ENCODE data around the gene PDE6B. TPM values are rescaled to one million over a fixed set of nuclear protein-coding genes. Genes with fewer than 3 reads are reported as not detected.
"Not testable (repeated sequence)": the region's sequence is repeated elsewhere in the genome, so short reads cannot be mapped to it uniquely, and the experiment has no call there.

Gene PDE6B
- total RNA-seq, 1 experiment from 2014 or later, result not detected

GRCh38 chr4:635851-636627, 10.7 kb downstream of the PDE6B start:
- H3K4me3 ChIP-seq (ENCODE audit: low read length), result no peak overlapping the region
- H3K4me1 ChIP-seq (ENCODE audit: low read length), result no peaks in the 10 kb centered on the region
- no peaks in the 10 kb centered on the region for H4K20me1 ChIP-seq (ENCODE audit: insufficient read depth, low read depth, low read length)
- DNase-seq, result no peak
- no peaks in the 10 kb centered on the region for H3K27me3 ChIP-seq (ENCODE audit: low read length)
- H3K9me2 ChIP-seq (replicated peaks; ENCODE audit: insufficient read depth, low read length), result no peaks in the 10 kb centered on the region
- H3K79me2 ChIP-seq (ENCODE audit: low read length), result no peaks in the 10 kb centered on the region
- no peak overlapping the region for H2AFZ ChIP-seq (ENCODE audit: low read length)
- H3K27ac ChIP-seq (ENCODE audit: low read length), result no peak overlapping the region
- H3K9ac ChIP-seq (ENCODE audit: low read length), result no peak overlapping the region
- H3K36me3 ChIP-seq (ENCODE audit: insufficient read depth, low read length), result no peaks in the 10 kb centered on the region
- no peak overlapping the region for H3K4me2 ChIP-seq (ENCODE audit: low read depth, low read length, poor library complexity, severe bottlenecking)
- no peaks in the 10 kb centered on the region; the same call in 1 of the 2 replicates for H3K9me3 ChIP-seq (ENCODE audit: low read length)

GRCh38 chr4:636628-637159, 11.3 kb downstream of the PDE6B start:
- no peaks in the 10 kb centered on the region for H3K36me3 ChIP-seq (ENCODE audit: insufficient read depth, low read length)
- no peak overlapping the region for H2AFZ ChIP-seq (ENCODE audit: low read length)
- no peaks in the 10 kb centered on the region for H3K79me2 ChIP-seq (ENCODE audit: low read length)
- H3K27me3 ChIP-seq (ENCODE audit: low read length), result no peaks in the 10 kb centered on the region
- H3K4me3 ChIP-seq (ENCODE audit: low read length), result no peak overlapping the region
- H3K9me2 ChIP-seq (replicated peaks; ENCODE audit: insufficient read depth, low read length), result no peaks in the 10 kb centered on the region
- H3K9ac ChIP-seq (ENCODE audit: low read length), result no peak overlapping the region
- H3K4me1 ChIP-seq (ENCODE audit: low read length), result no peaks in the 10 kb centered on the region
- H3K4me2 ChIP-seq (ENCODE audit: low read depth, low read length, poor library complexity, severe bottlenecking), result no peak overlapping the region
- H3K27ac ChIP-seq (ENCODE audit: low read length), result no peak overlapping the region
- no peak for DNase-seq
- no peaks in the 10 kb centered on the region; the same call in 1 of the 2 replicates for H3K9me3 ChIP-seq (ENCODE audit: low read length)
- H4K20me1 ChIP-seq (ENCODE audit: insufficient read depth, low read depth, low read length), result no peaks in the 10 kb centered on the region

GRCh38 chr4:637536-638280, 12.3 kb downstream of the PDE6B start:
- Histone ChIP-seq H3K27me3 (ENCODE audit: low read length) (no peaks in the 10 kb centered on the region), H3K9me2 (replicated peaks; ENCODE audit: insufficient read depth, low read length) (no peaks in the 10 kb centered on the region), H4K20me1 (ENCODE audit: insufficient read depth, low read depth, low read length) (no peaks in the 10 kb centered on the region), H3K36me3 (ENCODE audit: insufficient read depth, low read length) (no peaks in the 10 kb centered on the region), H3K4me3 (ENCODE audit: low read length) (no peak overlapping the region), H3K9me3 (ENCODE audit: low read length) (no peaks in the 10 kb centered on the region), H3K9ac (ENCODE audit: low read length) (no peak overlapping the region), H3K27ac (ENCODE audit: low read length) (no peak overlapping the region), H3K79me2 (ENCODE audit: low read length) (no peaks in the 10 kb centered on the region), H2AFZ (ENCODE audit: low read length) (no peak overlapping the region), H3K4me2 (ENCODE audit: low read depth, low read length, poor library complexity, severe bottlenecking) (no peak overlapping the region), H3K4me1 (ENCODE audit: low read length) (no peaks in the 10 kb centered on the region)
- DNase-seq, result no peak

GRCh38 chr4:642366-642765, 17.0 kb downstream of the PDE6B start:
- H4K20me1 ChIP-seq (ENCODE audit: insufficient read depth, low read depth, low read length); DNase-seq; H3K9ac ChIP-seq (ENCODE audit: low read length); H3K27me3 ChIP-seq (ENCODE audit: low read length); H3K36me3 ChIP-seq (ENCODE audit: insufficient read depth, low read length); H3K27ac ChIP-seq (ENCODE audit: low read length); H3K9me2 ChIP-seq (replicated peaks; ENCODE audit: insufficient read depth, low read length); H3K4me3 ChIP-seq (ENCODE audit: low read length); H2AFZ ChIP-seq (ENCODE audit: low read length); H3K4me2 ChIP-seq (ENCODE audit: low read depth, low read length, poor library complexity, severe bottlenecking); H3K4me1 ChIP-seq (ENCODE audit: low read length); H3K79me2 ChIP-seq (ENCODE audit: low read length); H3K9me3 ChIP-seq (ENCODE audit: low read length): not testable (repeated sequence)

GRCh38 chr4:646460-646859, 21.1 kb downstream of the PDE6B start:
- no peak overlapping the region for H3K4me2 ChIP-seq (ENCODE audit: low read depth, low read length, poor library complexity, severe bottlenecking)
- no peak overlapping the region for H3K27ac ChIP-seq (ENCODE audit: low read length)
- no peaks in the 10 kb centered on the region for H3K36me3 ChIP-seq (ENCODE audit: insufficient read depth, low read length)
- no peaks in the 10 kb centered on the region for H3K9me3 ChIP-seq (ENCODE audit: low read length)
- no peaks in the 10 kb centered on the region for H3K79me2 ChIP-seq (ENCODE audit: low read length)
- no peaks in the 10 kb centered on the region for H3K4me1 ChIP-seq (ENCODE audit: low read length)
- no peak overlapping the region for H3K4me3 ChIP-seq (ENCODE audit: low read length)
- H4K20me1 ChIP-seq (ENCODE audit: insufficient read depth, low read depth, low read length), result no peaks in the 10 kb centered on the region
- H3K9me2 ChIP-seq (replicated peaks; ENCODE audit: insufficient read depth, low read length), result no peaks in the 10 kb centered on the region
- no peak for DNase-seq
- H3K27me3 ChIP-seq (ENCODE audit: low read length), result no peaks in the 10 kb centered on the region
- H3K9ac ChIP-seq (ENCODE audit: low read length), result no peak overlapping the region
- H2AFZ ChIP-seq (ENCODE audit: low read length), result no peak overlapping the region

- H3K4me3 ChIP-seq (ENCODE audit: low read length), result no peak overlapping the region
- no peaks in the 10 kb centered on the region for H4K20me1 ChIP-seq (ENCODE audit: insufficient read depth, low read depth, low read length)
- no peak overlapping the region for H2AFZ ChIP-seq (ENCODE audit: low read length)
- H3K27me3 ChIP-seq (ENCODE audit: low read length), result no peaks in the 10 kb centered on the region
- no peaks in the 10 kb centered on the region for H3K36me3 ChIP-seq (ENCODE audit: insufficient read depth, low read length)
- H3K79me2 ChIP-seq (ENCODE audit: low read length), result no peaks in the 10 kb centered on the region
- H3K4me1 ChIP-seq (ENCODE audit: low read length), result no peaks in the 10 kb centered on the region
- no peak overlapping the region for H3K4me2 ChIP-seq (ENCODE audit: low read depth, low read length, poor library complexity, severe bottlenecking)
- H3K9me3 ChIP-seq (ENCODE audit: low read length), result no peaks in the 10 kb centered on the region
- no peak overlapping the region for H3K9ac ChIP-seq (ENCODE audit: low read length)
- no peaks in the 10 kb centered on the region for H3K9me2 ChIP-seq (replicated peaks; ENCODE audit: insufficient read depth, low read length)
- H3K27ac ChIP-seq (ENCODE audit: low read length), result no peak overlapping the region
- no peak for DNase-seq
Observed at GRCh38 chr4:647481-647880, 22.1 kb downstream of the PDE6B start.

GRCh38 chr4:648579-649292, 23.4 kb downstream of the PDE6B start:
- H3K4me2 ChIP-seq (ENCODE audit: low read depth, low read length, poor library complexity, severe bottlenecking), result no peak overlapping the region
- no peak overlapping the region for H3K9ac ChIP-seq (ENCODE audit: low read length)
- no peaks in the 10 kb centered on the region for H3K4me1 ChIP-seq (ENCODE audit: low read length)
- H3K4me3 ChIP-seq (ENCODE audit: low read length), result no peak overlapping the region
- no peak for DNase-seq
- H3K9me3 ChIP-seq (ENCODE audit: low read length), result no peaks in the 10 kb centered on the region
- no peaks in the 10 kb centered on the region for H3K36me3 ChIP-seq (ENCODE audit: insufficient read depth, low read length)
- no peaks in the 10 kb centered on the region for H3K27me3 ChIP-seq (ENCODE audit: low read length)
- no peaks in the 10 kb centered on the region for H3K79me2 ChIP-seq (ENCODE audit: low read length)
- H3K9me2 ChIP-seq (replicated peaks; ENCODE audit: insufficient read depth, low read length), result no peaks in the 10 kb centered on the region
- no peak overlapping the region for H3K27ac ChIP-seq (ENCODE audit: low read length)
- no peaks in the 10 kb centered on the region for H4K20me1 ChIP-seq (ENCODE audit: insufficient read depth, low read depth, low read length)
- H2AFZ ChIP-seq (ENCODE audit: low read length), result no peak overlapping the region

GRCh38 chr4:649293-649625, 23.9 kb downstream of the PDE6B start:
- no peak overlapping the region for H3K4me3 ChIP-seq (ENCODE audit: low read length)
- no peak overlapping the region for H3K9ac ChIP-seq (ENCODE audit: low read length)
- H3K27ac ChIP-seq (ENCODE audit: low read length), result no peak overlapping the region
- H3K4me1 ChIP-seq (ENCODE audit: low read length), result no peaks in the 10 kb centered on the region
- H3K4me2 ChIP-seq (ENCODE audit: low read depth, low read length, poor library complexity, severe bottlenecking), result no peak overlapping the region
- no peaks in the 10 kb centered on the region for H3K36me3 ChIP-seq (ENCODE audit: insufficient read depth, low read length)
- no peaks in the 10 kb centered on the region for H3K9me2 ChIP-seq (replicated peaks; ENCODE audit: insufficient read depth, low read length)
- no peak for DNase-seq
- H4K20me1 ChIP-seq (ENCODE audit: insufficient read depth, low read depth, low read length), result no peaks in the 10 kb centered on the region
- H2AFZ ChIP-seq (ENCODE audit: low read length), result no peak overlapping the region
- no peaks in the 10 kb centered on the region for H3K9me3 ChIP-seq (ENCODE audit: low read length)
- H3K27me3 ChIP-seq (ENCODE audit: low read length), result no peaks in the 10 kb centered on the region
- no peaks in the 10 kb centered on the region for H3K79me2 ChIP-seq (ENCODE audit: low read length)

All from Karpas-422 (cell line).